B cell (primary cell): ENCODE data around the gene SEZ6L. TPM values are rescaled to one million over a fixed set of nuclear protein-coding genes. Genes with fewer than 3 reads are reported as not detected.

Source experiments
- ATAC-seq: fragments of 200-7000 bp; cut with Tn5 transposase; one replicate; pipeline ENCODE4 v1.10.0; 2021; ENCODE audit warnings: low read depth, mild to moderate bottlenecking, moderate number of reproducible peaks, moderate library complexity
- CTCF ChIA-PET: fragments of 350-600 bp; sonication (Branson Sonifier 250); formaldehyde crosslinking; loops from one replicate; lab custom pipeline; 2021; ENCODE audit warnings: antibody characterized with exemption, inconsistent platforms; lab: Charles Lee
- POLR2A ChIA-PET: fragments of 350-600 bp; sonication (Branson Sonifier 250); formaldehyde crosslinking; loops from one replicate; lab custom pipeline; 2021; ENCODE audit warnings: antibody characterized with exemption; lab: Charles Lee
- DNase-seq: peaks from one replicate; pipeline ENCODE4 v3.0.0; 2013
- H2AFZ ChIP-seq: 2 replicates; pipeline ENCODE4 v1.6.1; 2012; ENCODE audit warnings: mild to moderate bottlenecking, low read depth, low read length; ENCODE audit not compliant: insufficient read depth, poor library complexity, severe bottlenecking
- H3K27ac ChIP-seq, 2 donors: 1 replicate in 1 of 2; 2 replicates in 1 of 2; pipeline ENCODE4 v1.5.1; 2012 to 2013; ENCODE audit warnings: low read length in 2 of 2, mild to moderate bottlenecking in 2 of 2, moderate library complexity in 1 of 2
- H3K27me3 ChIP-seq, 4 experiments: fragments of 200-600 bp in 1 of 4; sonication (generic) in 1 of 4; replicated peaks in 1 of 4; 1 replicate in 2 of 4; 2 replicates in 2 of 4; pipeline versions ENCODE4 v1.6.1 to v1.7.0; 2013 to 2016; ENCODE audit warnings: low read length in 3 of 4, mild to moderate bottlenecking in 2 of 4, mixed read lengths in 1 of 4, moderate library complexity in 1 of 4; ENCODE audit not compliant: insufficient read depth in 4 of 4, control insufficient read depth in 3 of 4; ENCODE audit errors: control extremely low read depth in 1 of 4
- H3K36me3 ChIP-seq, 2 experiments: replicated peaks in 1 of 2; 1 replicate in 1 of 2; 2 replicates in 1 of 2; pipeline versions ENCODE4 v1.6.1 to v1.7.1; 2013; ENCODE audit warnings: low read length in 1 of 2; ENCODE audit not compliant: insufficient read depth in 2 of 2, control insufficient read depth in 1 of 2; ENCODE audit errors: control extremely low read depth in 1 of 2, extremely low read depth in 1 of 2
- H3K4me1 ChIP-seq, 2 donors: fragments of 200-600 bp in 1 of 2; sonication (generic) in 1 of 2; 1 replicate in 1 of 2; 2 replicates in 1 of 2; pipeline versions ENCODE4 v1.5.1 to v1.6.1; 2013 to 2017; ENCODE audit warnings: low read length in 2 of 2; ENCODE audit not compliant: control insufficient read depth in 2 of 2, insufficient read depth in 2 of 2
- H3K4me2 ChIP-seq: replicated peaks from 2 replicates; pipeline ENCODE3; 2012; ENCODE audit warnings: mild to moderate bottlenecking, low read depth, low read length; ENCODE audit not compliant: poor library complexity, severe bottlenecking
- H3K4me3 ChIP-seq, 5 experiments: fragments of 200-600 bp in 1 of 5; sonication (generic) in 1 of 5; 1 replicate in 3 of 5; 2 replicates in 2 of 5; pipeline versions ENCODE4 v1.5.1 to v1.7.0; 2011 to 2016; ENCODE audit warnings: low read length in 4 of 5, mild to moderate bottlenecking in 4 of 5, low read depth in 2 of 5, control low read depth in 1 of 5, moderate library complexity in 1 of 5; ENCODE audit not compliant: insufficient read depth in 1 of 5; ENCODE audit errors: control extremely low read depth in 1 of 5, extremely low read depth in 1 of 5
- H3K79me2 ChIP-seq: fragments of 200-600 bp; sonication (generic); one replicate; pipeline ENCODE4 v1.6.0; 2016; ENCODE audit warnings: low read length; ENCODE audit not compliant: control insufficient read depth, insufficient read depth
- H3K9ac ChIP-seq: fragments of 200-600 bp; sonication (generic); 2 replicates; pipeline ENCODE4 v1.6.1; 2017; ENCODE audit warnings: mild to moderate bottlenecking, low read length, moderate library complexity
- H3K9me3 ChIP-seq, 3 donors: one replicate each; pipeline versions ENCODE4 v1.6.1 to v1.7.1; 2013; ENCODE audit warnings: low read length in 2 of 3; ENCODE audit not compliant: control insufficient read depth in 2 of 3, insufficient read depth in 1 of 3; ENCODE audit errors: control extremely low read depth in 1 of 3
- H4K20me1 ChIP-seq: 2 replicates; pipeline ENCODE4 v1.6.0; 2012; ENCODE audit warnings: mild to moderate bottlenecking, low read length; ENCODE audit not compliant: insufficient read depth, control insufficient read depth, poor library complexity, severe bottlenecking
- H3K27ac Mint-ChIP-seq: one replicate; pipeline ENCODE4 v1.8.0; 2021; ENCODE audit warnings: mixed read lengths
- H3K27me3 Mint-ChIP-seq: one replicate; pipeline ENCODE4 v1.8.0; 2021; ENCODE audit warnings: mixed read lengths
- H3K4me1 Mint-ChIP-seq: one replicate; pipeline ENCODE4 v1.8.0; 2021; ENCODE audit warnings: mixed read lengths
- H3K4me3 Mint-ChIP-seq: one replicate; pipeline ENCODE4 v1.8.0; 2021; ENCODE audit warnings: mixed read lengths
- H3K9me3 Mint-ChIP-seq: one replicate; pipeline ENCODE4 v1.8.0; 2022; ENCODE audit warnings: mixed read lengths; ENCODE audit not compliant: insufficient read depth
- CTCF ChIP-seq: fragments of 200-600 bp; IDR thresholded peaks from one replicate; pipeline ENCODE4 v1.8.0; 2022; ENCODE audit warnings: antibody characterized with exemption, mild to moderate bottlenecking
- EZH2 ChIP-seq: IDR thresholded peaks from 2 replicates; pipeline ENCODE4 v1.6.1; 2012; ENCODE audit warnings: borderline replicate concordance, low read depth, mild to moderate bottlenecking, moderate library complexity, low read length; ENCODE audit not compliant: insufficient read depth, poor library complexity, severe bottlenecking
- WGBS: methylation state at CpG from one replicate; pipeline ENCODE4 v1.1.5; 2013; ENCODE audit warnings: missing lambda C conversion rate; ENCODE audit not compliant: insufficient coverage; 5-methylcytosine and 5-hydroxymethylcytosine counted together
- intact Hi-C: fragments of 100-400 bp; cut with micrococcal nuclease; formaldehyde crosslinking; loops from one replicate; pipeline ENCODE4 v1.10.0; 2022
- polyA plus RNA-seq: library from polyadenylated mRNA; depleted of rRNA; stranded (reverse); fragments of >200 nt; gene quantifications from 2 replicates; pipeline ENCODE4 v1.2.3, GENCODE V29; 2012
- total RNA-seq, 2 donors: library from RNA; stranded (reverse); fragments of 120-200 nt in 1 of 2; gene quantifications; 1 replicate in 1 of 2; 2 replicates in 1 of 2; pipeline versions ENCODE4 v1.2.3 to v1.2.4, GENCODE V29; 2013 to 2022

The SEZ6L gene
- total and polyA plus RNA-seq, 2 donors (not counting 1 experiment from before 2014, with no cell fraction given): 0.04 TPM; not detected in 1

DNA sequence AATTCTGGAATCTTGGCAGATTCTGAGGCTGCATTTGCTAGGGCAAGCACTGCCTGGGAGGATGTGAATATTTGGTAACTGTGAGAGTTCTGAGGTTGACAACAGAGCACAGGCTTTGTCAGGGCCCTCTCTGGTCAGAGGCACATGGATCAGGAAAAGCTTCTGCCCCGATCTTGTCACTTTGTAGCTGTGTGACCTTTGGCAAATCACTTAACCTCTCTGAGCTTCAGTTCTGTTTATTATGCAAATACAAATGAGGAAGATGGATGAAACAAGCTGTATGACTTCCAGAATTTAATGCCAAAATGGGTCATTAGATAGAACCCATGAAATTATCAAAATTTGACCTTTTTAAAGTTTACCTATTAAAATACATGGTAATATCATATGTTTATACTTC is 94.9 kb downstream of the SEZ6L start:
- peaks cover 0 to 12% (median 7%) of the 10 kb centered on the region in 4 experiments for H3K27me3 ChIP-seq
- H3K27me3 Mint-ChIP-seq: peaks cover 31% of the 10 kb centered on the region
- ChIA-PET POLR2A (no interaction called here), CTCF (no interaction called here)
- TF ChIP-seq EZH2: no peak
- no peaks in the 10 kb centered on the region for H3K4me1 Mint-ChIP-seq
- H3K4me1 ChIP-seq: no peaks in the 10 kb centered on the region
- no CpG with 5 or more reads among the region's 1 CpG for WGBS
- DNase-seq (no peak), ATAC-seq (no peak)
- H3K36me3 ChIP-seq: no peaks in the 10 kb centered on the region
- intact Hi-C loops: no loop called here
- no peak overlapping the region for H3K9ac ChIP-seq
- no peak overlapping the region for H3K27ac Mint-ChIP-seq
- no peak overlapping the region for H3K27ac ChIP-seq
- no peaks in the 10 kb centered on the region for H4K20me1 ChIP-seq
- no peaks in the 10 kb centered on the region for H3K9me3 ChIP-seq
- peaks cover 3% of the 10 kb centered on the region for H3K9me3 Mint-ChIP-seq
- no peak overlapping the region for H3K4me3 Mint-ChIP-seq
- H3K79me2 ChIP-seq: no peaks in the 10 kb centered on the region
- H3K4me2 ChIP-seq: no peak overlapping the region
- H3K4me3 ChIP-seq: no peak overlapping the region
- no peak overlapping the region for H2AFZ ChIP-seq

GRCh38 chr22:26265281-26265680 is 96.0 kb downstream of the SEZ6L start:
- H3K9me3 ChIP-seq: no peaks in the 10 kb centered on the region
- H3K27me3 ChIP-seq: peaks cover 0 to 12% (median 7%) of the 10 kb centered on the region in 4 experiments
- no peaks in the 10 kb centered on the region for H3K4me1 ChIP-seq
- Mint-ChIP-seq H3K4me3 (no peak overlapping the region), H3K27ac (no peak overlapping the region), H3K4me1 (no peaks in the 10 kb centered on the region), H3K9me3 (peaks cover under 1% of the 10 kb centered on the region), H3K27me3 (peaks cover 32% of the 10 kb centered on the region)
- ATAC-seq (no peak), DNase-seq (no peak)
- no peak overlapping the region for H3K9ac ChIP-seq
- intact Hi-C loops: no loop called here
- no peak overlapping the region for H3K4me3 ChIP-seq
- no CpG with 5 or more reads among the region's 7 CpGs for WGBS
- H3K79me2 ChIP-seq: no peaks in the 10 kb centered on the region
- H3K4me2 ChIP-seq: no peak overlapping the region
- no peaks in the 10 kb centered on the region for H4K20me1 ChIP-seq
- H3K36me3 ChIP-seq: no peaks in the 10 kb centered on the region
- H3K27ac ChIP-seq: no peak overlapping the region
- POLR2A ChIA-PET: no interaction called here
- CTCF ChIA-PET: no interaction called here
- no peak for TF ChIP-seq EZH2
- TF ChIP-seq CTCF: no peak
- H2AFZ ChIP-seq: no peak overlapping the region
